K562 (cell line): Measurements from ENCODE around the gene SLC4A2. TPM values are rescaled to one million over a fixed set of nuclear protein-coding genes. Genes with fewer than 3 reads are reported as not detected.

Experiments
- BRF2 ChIP-seq: IDR thresholded peaks from 3 replicates; pipeline ENCODE4 v1.6.1; 2011; ENCODE audit warnings: borderline replicate concordance, mild to moderate bottlenecking; ENCODE audit not compliant: insufficient read length, insufficient read depth
- HBP1 ChIP-seq: fragments of 450-650 bp; formaldehyde crosslinking; IDR thresholded peaks from 2 replicates; pipeline ENCODE4 v1.4.0; 2022; ENCODE audit warnings: missing genetic modification characterization
- HNRNPL ChIP-seq: fragments of 200-400 bp; formaldehyde crosslinking; IDR thresholded peaks from 2 replicates; pipeline ENCODE4 v1.6.1; 2017; ENCODE audit warnings: low read depth, mild to moderate bottlenecking, low read length
- LEF1 ChIP-seq: fragments of 450-650 bp; IDR thresholded peaks from 2 replicates; pipeline ENCODE4 v1.6.1; 2016; ENCODE audit warnings: mild to moderate bottlenecking
- MYNN ChIP-seq, 2 experiments: sonication (generic); formaldehyde crosslinking in 1 of 2; IDR thresholded peaks; 2 replicates each; pipeline versions ENCODE4 v1.5.0 to v1.6.1; 2016 to 2020; ENCODE audit warnings: antibody characterized with exemption in 1 of 2, missing genetic modification reagents in 1 of 2
- NFXL1 ChIP-seq: fragments of 450-650 bp; formaldehyde crosslinking; IDR thresholded peaks from 2 replicates; pipeline ENCODE4 v1.4.0; 2021; ENCODE audit warnings: mild to moderate bottlenecking
- POLR2AphosphoS2 ChIP-seq: IDR thresholded peaks from 2 replicates; pipeline ENCODE4 v1.6.1; 2012; ENCODE audit warnings: low read length, improper control_type of control experiment
- PTBP1 ChIP-seq: fragments of 200-400 bp; formaldehyde crosslinking; IDR thresholded peaks from 2 replicates; pipeline ENCODE4 v1.6.1; 2017; ENCODE audit warnings: low read depth, low read length
- SIX5 ChIP-seq, 2 experiments: IDR thresholded peaks; 2 replicates each; pipeline ENCODE4 v1.6.1; 2011; ENCODE audit warnings: low read length in 2 of 2, borderline replicate concordance in 1 of 2, low read depth in 1 of 2, mild to moderate bottlenecking in 1 of 2, moderate library complexity in 1 of 2; ENCODE audit not compliant: insufficient read depth in 1 of 2
- SMARCE1 ChIP-seq: fragments of 450-650 bp; IDR thresholded peaks from 2 replicates; pipeline ENCODE4 v1.7.1; 2016; ENCODE audit warnings: mild to moderate bottlenecking
- SUPT5H ChIP-seq: fragments of 450-650 bp; IDR thresholded peaks from 2 replicates; pipeline ENCODE4 v1.6.1; 2016
- TAF9B ChIP-seq: fragments of 450-650 bp; IDR thresholded peaks from 2 replicates; pipeline ENCODE4 v1.6.1; 2018; ENCODE audit warnings: mild to moderate bottlenecking; ENCODE audit not compliant: partially characterized antibody
- TFAM ChIP-seq: fragments of 250-450 bp; sonication (Bioruptor Pico); conservative IDR thresholded peaks from 2 replicates; pipeline ENCODE4 v1.5.0; 2021; ENCODE audit warnings: mild to moderate bottlenecking, moderate library complexity
- TFAP4 ChIP-seq: sonication (generic); formaldehyde crosslinking; IDR thresholded peaks from 2 replicates; pipeline ENCODE4 v1.8.0; 2022; ENCODE audit warnings: missing genetic modification reagents, mild to moderate bottlenecking, moderate library complexity, borderline replicate concordance
- ZNF436 ChIP-seq: fragments of 250-450, 450-650 bp; sonication (Bioruptor Pico); formaldehyde crosslinking; IDR thresholded peaks from 2 replicates; pipeline ENCODE4 v1.7.0; 2020; ENCODE audit warnings: mild to moderate bottlenecking
- polyA plus RNA-seq, 8 experiments: library from polyadenylated mRNA; depleted of rRNA in 4 of 8; stranded (reverse) in 5 of 8; unstranded in 3 of 8; fragments of >200 nt; fragmentation: Nextera tagmentation in 2 of 8; fragmentation: Illumina TruSeq in 1 of 8; extraction: Ambion mirVana in 2 of 8; extraction: Trizol in 1 of 8; gene quantifications; 2 replicates each; pipeline versions ENCODE4 v1.2.1 to v1.2.3, GENCODE V29; 2011 to 2014; ENCODE audit warnings: inconsistent platforms in 1 of 8, missing spikeins in 1 of 8
- total RNA-seq, 7 experiments: library from RNA; depleted of rRNA in 6 of 7; stranded (reverse); fragments of >200 nt in 6 of 7; fragmentation: Illumina TruSeq in 2 of 7; extraction: Trizol in 2 of 7; gene quantifications; 2 replicates each; pipeline versions ENCODE4 v1.2.1 to v1.2.3, GENCODE V29; 2011 to 2021; ENCODE audit warnings: low replicate concordance in 1 of 7
- TF ChIP-seq, protein P1 (sequence below): sonication (generic); formaldehyde crosslinking; IDR thresholded peaks from 2 replicates; pipeline ENCODE4 v1.8.1; 2023; ENCODE audit warnings: mild to moderate bottlenecking, missing genetic modification reagents
- TF ChIP-seq, protein P2 (sequence below): fragments of 450-650 bp; IDR thresholded peaks from 2 replicates; pipeline ENCODE4 v1.6.1; 2016; ENCODE audit warnings: mild to moderate bottlenecking
- TF ChIP-seq, protein P3 (sequence below): fragments of 450-650 bp; formaldehyde crosslinking; IDR thresholded peaks from 2 replicates; pipeline ENCODE4 v1.4.0; 2022; ENCODE audit warnings: mild to moderate bottlenecking, moderate library complexity

Gene SLC4A2
- total and polyA plus RNA-seq, 9 of the 15 experiments (the other 6 are each of a cell fraction or from before 2014, with no cell fraction given): 11.4 to 375 (median 130) TPM

DNA sequence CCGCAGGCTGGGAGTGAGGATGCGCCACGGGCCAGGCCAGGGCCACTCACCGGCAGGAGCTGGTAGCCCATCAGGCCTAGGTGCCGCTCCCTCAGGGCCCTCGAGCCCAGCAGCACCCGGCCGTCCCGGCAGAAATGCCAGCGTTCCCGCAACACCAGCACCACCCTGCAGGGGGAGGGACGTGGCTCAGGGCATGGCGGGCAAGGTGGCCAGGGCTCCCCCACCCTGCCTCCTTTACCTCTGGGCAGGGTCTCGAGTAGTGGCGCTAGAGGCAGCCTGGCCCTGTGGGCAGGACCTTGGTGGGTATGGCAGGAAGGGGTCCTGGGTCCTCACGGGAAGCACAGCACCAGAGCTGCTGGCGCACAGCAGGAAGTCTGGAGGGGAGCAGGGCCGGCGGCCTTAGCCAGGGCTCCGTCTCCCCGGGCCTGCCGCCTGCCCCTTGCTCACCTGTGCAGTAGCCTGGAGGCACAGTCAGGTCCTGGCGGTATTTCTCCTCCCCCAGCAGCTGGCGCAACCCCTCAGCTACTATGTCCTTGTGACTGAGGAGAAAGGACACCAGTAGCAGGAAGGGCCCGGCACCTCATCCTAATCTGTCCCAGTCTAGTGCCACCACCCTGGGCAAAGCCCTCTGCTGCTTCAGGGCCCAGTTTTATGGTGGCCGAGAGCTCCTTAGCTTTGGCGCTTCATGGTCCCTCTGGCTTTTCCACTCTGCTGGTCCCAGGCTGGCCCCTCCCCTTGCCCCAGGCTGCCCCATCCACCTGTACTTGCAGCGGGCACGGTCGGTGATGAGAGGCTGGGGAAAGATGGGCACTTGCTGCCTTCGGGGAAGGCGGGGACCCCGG is 17.7 kb downstream of the SLC4A2 start (continued):
- no peak for TF ChIP-seq SIX5 (IDR thresholded peaks at IDR 0.05; ENCODE audit: borderline replicate concordance in 1 of 2, insufficient read depth in 1 of 2, low read depth in 1 of 2, low read length in 2 of 2)
- peak; percentile 31; the same call in 1 of the 2 replicates for TF ChIP-seq TFAP4 (CRISPR knock-in tag)
- TF ChIP-seq LEF1: no peak
- TF ChIP-seq MYNN (IDR thresholded peaks at IDR 0.05): peak; percentile 68
- TF ChIP-seq MYNN (CRISPR knock-in tag; IDR thresholded peaks at IDR 0.05): no peak
- TF ChIP-seq HNRNPL: peak; percentile 98
- TF ChIP-seq TAF9B: no peak
- TF ChIP-seq, protein P1, sequence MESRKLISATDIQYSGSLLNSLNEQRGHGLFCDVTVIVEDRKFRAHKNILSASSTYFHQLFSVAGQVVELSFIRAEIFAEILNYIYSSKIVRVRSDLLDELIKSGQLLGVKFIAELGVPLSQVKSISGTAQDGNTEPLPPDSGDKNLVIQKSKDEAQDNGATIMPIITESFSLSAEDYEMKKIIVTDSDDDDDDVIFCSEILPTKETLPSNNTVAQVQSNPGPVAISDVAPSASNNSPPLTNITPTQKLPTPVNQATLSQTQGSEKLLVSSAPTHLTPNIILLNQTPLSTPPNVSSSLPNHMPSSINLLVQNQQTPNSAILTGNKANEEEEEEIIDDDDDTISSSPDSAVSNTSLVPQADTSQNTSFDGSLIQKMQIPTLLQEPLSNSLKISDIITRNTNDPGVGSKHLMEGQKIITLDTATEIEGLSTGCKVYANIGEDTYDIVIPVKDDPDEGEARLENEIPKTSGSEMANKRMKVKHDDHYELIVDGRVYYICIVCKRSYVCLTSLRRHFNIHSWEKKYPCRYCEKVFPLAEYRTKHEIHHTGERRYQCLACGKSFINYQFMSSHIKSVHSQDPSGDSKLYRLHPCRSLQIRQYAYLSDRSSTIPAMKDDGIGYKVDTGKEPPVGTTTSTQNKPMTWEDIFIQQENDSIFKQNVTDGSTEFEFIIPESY (CRISPR knock-in tag): peak; percentile 98
- no peak for TF ChIP-seq BRF2
- TF ChIP-seq, protein P2, sequence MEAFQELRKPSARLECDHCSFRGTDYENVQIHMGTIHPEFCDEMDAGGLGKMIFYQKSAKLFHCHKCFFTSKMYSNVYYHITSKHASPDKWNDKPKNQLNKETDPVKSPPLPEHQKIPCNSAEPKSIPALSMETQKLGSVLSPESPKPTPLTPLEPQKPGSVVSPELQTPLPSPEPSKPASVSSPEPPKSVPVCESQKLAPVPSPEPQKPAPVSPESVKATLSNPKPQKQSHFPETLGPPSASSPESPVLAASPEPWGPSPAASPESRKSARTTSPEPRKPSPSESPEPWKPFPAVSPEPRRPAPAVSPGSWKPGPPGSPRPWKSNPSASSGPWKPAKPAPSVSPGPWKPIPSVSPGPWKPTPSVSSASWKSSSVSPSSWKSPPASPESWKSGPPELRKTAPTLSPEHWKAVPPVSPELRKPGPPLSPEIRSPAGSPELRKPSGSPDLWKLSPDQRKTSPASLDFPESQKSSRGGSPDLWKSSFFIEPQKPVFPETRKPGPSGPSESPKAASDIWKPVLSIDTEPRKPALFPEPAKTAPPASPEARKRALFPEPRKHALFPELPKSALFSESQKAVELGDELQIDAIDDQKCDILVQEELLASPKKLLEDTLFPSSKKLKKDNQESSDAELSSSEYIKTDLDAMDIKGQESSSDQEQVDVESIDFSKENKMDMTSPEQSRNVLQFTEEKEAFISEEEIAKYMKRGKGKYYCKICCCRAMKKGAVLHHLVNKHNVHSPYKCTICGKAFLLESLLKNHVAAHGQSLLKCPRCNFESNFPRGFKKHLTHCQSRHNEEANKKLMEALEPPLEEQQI: no peak
- peak; percentile 67; the same call in 1 of the 2 replicates for TF ChIP-seq SUPT5H
- peak; percentile 49; the same call in 1 of the 2 replicates for TF ChIP-seq NFXL1 (CRISPR knock-in tag)
- 0 out of 2 replicates have a peak, but pooled peaks have one; percentile 29 for TF ChIP-seq HBP1 (CRISPR knock-in tag)
- no peak for TF ChIP-seq ZNF436 (CRISPR knock-in tag)
- TF ChIP-seq SMARCE1: no peak
- no peak for TF ChIP-seq TFAM (CRISPR knock-in tag)
- TF ChIP-seq PTBP1: no peak
- TF ChIP-seq, protein P3, sequence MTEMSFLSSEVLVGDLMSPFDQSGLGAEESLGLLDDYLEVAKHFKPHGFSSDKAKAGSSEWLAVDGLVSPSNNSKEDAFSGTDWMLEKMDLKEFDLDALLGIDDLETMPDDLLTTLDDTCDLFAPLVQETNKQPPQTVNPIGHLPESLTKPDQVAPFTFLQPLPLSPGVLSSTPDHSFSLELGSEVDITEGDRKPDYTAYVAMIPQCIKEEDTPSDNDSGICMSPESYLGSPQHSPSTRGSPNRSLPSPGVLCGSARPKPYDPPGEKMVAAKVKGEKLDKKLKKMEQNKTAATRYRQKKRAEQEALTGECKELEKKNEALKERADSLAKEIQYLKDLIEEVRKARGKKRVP: no peak
- peak; percentile 75; the same call in 1 of the 2 replicates for TF ChIP-seq POLR2AphosphoS2
